Keratinocyte (primary cell): Measurements from ENCODE around the gene TLX2.
"Not testable (repeated sequence)": the region's sequence is repeated elsewhere in the genome, so short reads cannot be mapped to it uniquely, and the experiment has no call there.

Source experiments
- CTCF ChIP-seq, 3 experiments: IDR thresholded peaks in 1 of 3; conservative IDR thresholded peaks in 1 of 3; optimal IDR thresholded peaks in 1 of 3; 2 replicates in 2 of 3; 3 replicates in 1 of 3; pipeline versions ENCODE3 to v1.5.1; 2011; ENCODE audit warnings: low read length in 3 of 3, mild to moderate bottlenecking in 3 of 3, moderate library complexity in 2 of 3, control low read depth in 1 of 3, inconsistent platforms in 1 of 3; ENCODE audit not compliant: insufficient read depth in 2 of 3; ENCODE audit errors: extremely low read depth in 1 of 3
- EZH2 ChIP-seq: IDR thresholded peaks from one replicate; pipeline ENCODE4 v1.6.1; 2012; ENCODE audit warnings: inconsistent platforms, mild to moderate bottlenecking, low read length, moderate library complexity

DNA sequence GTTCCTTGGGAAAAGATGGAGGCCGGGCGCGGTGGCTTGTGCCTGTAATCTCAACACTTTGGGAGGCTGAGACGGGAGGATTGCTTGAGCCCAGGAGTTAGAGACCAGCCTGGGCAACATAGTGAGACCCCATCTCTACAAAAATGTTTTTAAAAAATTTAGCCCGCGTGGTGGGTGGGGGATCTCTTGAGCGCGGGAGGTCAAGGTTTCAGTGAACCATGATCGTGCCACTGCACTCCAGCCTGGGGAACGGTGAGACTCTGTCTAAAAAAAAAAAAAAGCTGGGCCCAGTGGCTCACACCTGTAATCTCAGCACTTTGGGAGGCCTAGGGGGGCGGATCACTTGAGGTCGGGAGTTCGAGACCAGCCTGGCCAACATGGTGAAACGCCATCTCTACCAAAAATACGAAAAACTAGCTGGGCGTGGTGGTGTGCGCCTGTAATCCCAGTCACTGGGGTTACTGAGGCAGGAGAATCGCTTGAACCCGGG is 30.5 kb upstream of the TLX2 start:
- not testable (repeated sequence) for TF ChIP-seq EZH2; CTCF (optimal IDR thresholded peaks at IDR 0.05 in 1 of 3, IDR thresholded peaks at IDR 0.05 in 1 of 3, conservative IDR thresholded peaks at IDR 0.05 in 1 of 3; ENCODE audit: extremely low read depth in 1 of 3, insufficient read depth in 2 of 3, low read length in 3 of 3)
